ENCODE measurements around the gene BLCAP.
"Not testable (repeated sequence)": the region's sequence is repeated elsewhere in the genome, so short reads cannot be mapped to it uniquely, and the experiment has no call there.

BLCAP gene

GRCh38 chr20:37556538-37556937 lies 28.9 kb upstream of the BLCAP start:
- no peak for FAIRE-seq

- FAIRE-seq: not testable (repeated sequence)
Measured at GRCh38 chr20:37554721-37555298, 27.1 kb upstream of the BLCAP start.

GRCh38 chr20:37552415-37552814 lies 24.7 kb upstream of the BLCAP start:
- FAIRE-seq: no peak

- FAIRE-seq: not testable (repeated sequence)
Measured at GRCh38 chr20:37551660-37552059, 24.0 kb upstream of the BLCAP start.

GRCh38 chr20:37550101-37550920 lies 22.6 kb upstream of the BLCAP start:
- FAIRE-seq: not testable (repeated sequence)

GRCh38 chr20:37547912-37548311 lies 20.2 kb upstream of the BLCAP start:
- FAIRE-seq: no peak

GRCh38 chr20:37545516-37545915 lies 17.8 kb upstream of the BLCAP start:
- FAIRE-seq: no peak

- FAIRE-seq: no peak
Measured at GRCh38 chr20:37544386-37544785, 16.7 kb upstream of the BLCAP start.

GRCh38 chr20:37543828-37544227 lies 16.2 kb upstream of the BLCAP start:
- no peak for FAIRE-seq

- FAIRE-seq: no peak
Measured at GRCh38 chr20:37542281-37542680, 14.6 kb upstream of the BLCAP start.

- FAIRE-seq: no peak
Measured at GRCh38 chr20:37541326-37541725, 13.7 kb upstream of the BLCAP start.

GRCh38 chr20:37540838-37541237 lies 13.2 kb upstream of the BLCAP start:
- FAIRE-seq: not testable (repeated sequence)

GRCh38 chr20:37540001-37540400 lies 12.3 kb upstream of the BLCAP start:
- no peak for FAIRE-seq

- FAIRE-seq: no peak
Measured at GRCh38 chr20:37539424-37539823, 11.7 kb upstream of the BLCAP start.

GRCh38 chr20:37538003-37538402 lies 10.3 kb upstream of the BLCAP start:
- FAIRE-seq: no peak

- no peak for FAIRE-seq
Measured at GRCh38 chr20:37537505-37537904, 9.8 kb upstream of the BLCAP start.

GRCh38 chr20:37535443-37536132 lies 7.9 kb upstream of the BLCAP start:
- FAIRE-seq: no peak

GRCh38 chr20:37534401-37535157 lies 6.9 kb upstream of the BLCAP start:
- FAIRE-seq: peak; percentile 85

- no peak for FAIRE-seq
Measured at GRCh38 chr20:37533154-37533715, 5.6 kb upstream of the BLCAP start.

GRCh38 chr20:37531856-37532255 lies 4.2 kb upstream of the BLCAP start:
- FAIRE-seq: no peak

GRCh38 chr20:37530696-37531095 lies 3.0 kb upstream of the BLCAP start:
- FAIRE-seq: no peak

GRCh38 chr20:37529968-37530600 lies 2.4 kb upstream of the BLCAP start:
- no peak for FAIRE-seq
